Activated CD4-positive, alpha-beta T cell treated with anti-CD3 and anti-CD28 coated beads, Interleukin-2, Interleukin-4, amounts not matched to agents 100 ng/mL and 50 ng/mL, durations not matched to agents 16 hours and 8 hours (primary cell): ENCODE data around the gene MGLL.

Experiments used
- DNase-seq: peaks from one replicate; pipeline ENCODE4 v3.0.0-alpha.2; 2020; ENCODE audit warnings: low spot score

The MGLL gene

GRCh38 chr3:127740136-127740915 is 82.0 kb downstream of the MGLL start:
- no peak for DNase-seq

DNA sequence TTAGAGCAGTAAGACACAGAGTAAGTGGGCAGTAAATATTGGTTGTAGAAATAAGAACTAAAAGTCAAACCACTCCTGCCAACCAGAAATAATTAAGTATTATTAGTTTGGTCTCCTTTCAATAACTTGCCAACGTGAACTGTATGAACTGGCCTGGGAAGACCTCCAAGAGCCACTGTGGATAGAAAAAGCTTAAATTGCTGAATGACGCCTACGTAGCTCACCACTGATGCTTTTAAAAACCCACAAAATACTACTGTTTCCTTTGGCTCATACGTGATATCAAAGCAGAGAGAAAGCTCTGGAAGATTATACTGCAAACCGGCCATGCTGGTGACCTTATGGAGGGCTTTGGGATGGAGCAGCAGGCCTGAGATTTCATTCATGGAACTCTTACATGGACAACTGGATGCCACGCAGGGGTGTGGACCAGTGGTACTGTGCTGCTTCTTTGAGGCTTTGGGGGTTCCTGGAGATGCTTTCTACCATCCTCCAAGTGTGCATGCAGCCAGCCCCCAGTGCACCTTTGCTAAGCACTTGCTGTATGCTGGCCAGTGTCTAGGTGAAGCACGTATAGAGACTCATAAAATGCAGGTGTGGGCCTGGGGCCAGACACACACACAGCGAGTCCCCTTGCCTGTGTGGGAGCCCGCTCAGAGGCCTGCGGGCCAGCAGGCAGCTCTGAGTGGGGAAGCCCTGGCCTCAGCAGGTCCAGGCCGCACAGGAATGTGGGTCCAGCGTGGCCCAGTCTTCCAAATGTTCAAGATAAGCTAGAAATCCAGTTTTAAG is 82.8 kb downstream of the MGLL start:
- DNase-seq: no peak

GRCh38 chr3:127738192-127738840 is 84.0 kb downstream of the MGLL start:
- DNase-seq: no peak

- no peak for DNase-seq
Measured at GRCh38 chr3:127736801-127737539, 85.3 kb downstream of the MGLL start.

- DNase-seq: no peak
Measured at GRCh38 chr3:127735767-127736693, 86.3 kb downstream of the MGLL start.

GRCh38 chr3:127734754-127735473 is 87.4 kb downstream of the MGLL start:
- DNase-seq: no peak

- DNase-seq: no peak
Measured at GRCh38 chr3:127734181-127734720, 88.1 kb downstream of the MGLL start.

DNA sequence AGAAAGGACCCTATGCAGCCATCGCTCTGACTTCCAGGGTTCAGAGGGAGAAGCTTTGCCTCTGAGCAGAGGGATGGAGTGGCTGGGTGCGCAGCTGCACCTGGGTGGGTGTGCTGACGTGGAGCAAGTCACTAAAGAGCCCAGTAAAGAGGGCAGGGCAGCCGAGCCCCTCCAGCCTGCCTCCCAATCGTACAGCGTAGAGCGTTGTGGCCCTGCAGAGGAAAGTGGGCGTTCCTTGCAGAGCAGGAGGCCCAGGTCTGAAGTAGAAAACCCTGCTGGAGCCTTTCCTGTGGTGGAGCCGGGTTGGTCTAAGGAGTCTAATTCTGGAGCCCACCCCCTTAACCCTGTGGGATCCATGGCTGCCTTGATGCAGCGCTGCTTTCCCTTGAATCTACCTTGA is 88.5 kb downstream of the MGLL start:
- DNase-seq: no peak

DNA sequence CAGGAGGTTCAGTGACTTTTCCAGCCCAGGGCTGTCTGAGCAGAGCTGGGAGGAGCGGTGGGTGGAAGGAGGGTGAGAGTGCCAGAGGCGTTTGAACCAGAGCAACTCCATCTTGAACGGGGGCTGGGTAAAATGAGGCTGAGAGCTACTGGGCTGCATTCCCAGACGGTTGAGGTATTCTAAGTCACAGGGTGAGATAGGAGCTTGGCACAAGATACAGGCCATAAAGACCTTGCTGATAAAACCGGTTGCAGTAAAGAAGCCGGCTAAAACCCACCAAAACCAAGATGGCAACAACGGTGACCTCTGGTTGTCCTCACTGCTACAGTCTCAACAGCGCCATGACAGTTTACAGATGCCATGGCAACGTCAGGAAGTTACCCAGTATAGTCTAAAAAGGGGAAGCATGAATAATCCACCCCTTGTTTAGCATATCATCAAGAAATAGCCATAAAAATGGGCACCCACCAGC is 89.4 kb downstream of the MGLL start:
- DNase-seq: no peak

DNA sequence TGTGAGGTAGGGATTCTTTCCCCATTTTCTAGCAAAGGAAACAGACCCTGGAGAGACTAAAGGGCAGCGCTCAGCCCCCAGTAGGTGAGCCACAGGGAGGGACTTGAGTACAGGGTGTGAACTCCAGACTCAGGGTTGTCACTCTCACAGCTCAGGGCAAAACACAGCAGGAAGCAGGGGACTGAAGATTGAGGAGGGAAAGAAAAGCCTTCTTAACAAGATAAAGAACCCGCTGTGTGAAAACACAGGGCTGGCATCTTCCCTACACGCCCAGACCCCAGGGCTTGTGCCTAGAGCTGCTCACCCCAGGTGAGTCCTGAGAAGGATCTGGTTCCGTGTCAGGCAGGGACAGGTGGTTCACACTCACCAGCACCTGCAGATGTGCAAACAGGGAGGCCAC is 90.0 kb downstream of the MGLL start:
- no peak for DNase-seq

DNA sequence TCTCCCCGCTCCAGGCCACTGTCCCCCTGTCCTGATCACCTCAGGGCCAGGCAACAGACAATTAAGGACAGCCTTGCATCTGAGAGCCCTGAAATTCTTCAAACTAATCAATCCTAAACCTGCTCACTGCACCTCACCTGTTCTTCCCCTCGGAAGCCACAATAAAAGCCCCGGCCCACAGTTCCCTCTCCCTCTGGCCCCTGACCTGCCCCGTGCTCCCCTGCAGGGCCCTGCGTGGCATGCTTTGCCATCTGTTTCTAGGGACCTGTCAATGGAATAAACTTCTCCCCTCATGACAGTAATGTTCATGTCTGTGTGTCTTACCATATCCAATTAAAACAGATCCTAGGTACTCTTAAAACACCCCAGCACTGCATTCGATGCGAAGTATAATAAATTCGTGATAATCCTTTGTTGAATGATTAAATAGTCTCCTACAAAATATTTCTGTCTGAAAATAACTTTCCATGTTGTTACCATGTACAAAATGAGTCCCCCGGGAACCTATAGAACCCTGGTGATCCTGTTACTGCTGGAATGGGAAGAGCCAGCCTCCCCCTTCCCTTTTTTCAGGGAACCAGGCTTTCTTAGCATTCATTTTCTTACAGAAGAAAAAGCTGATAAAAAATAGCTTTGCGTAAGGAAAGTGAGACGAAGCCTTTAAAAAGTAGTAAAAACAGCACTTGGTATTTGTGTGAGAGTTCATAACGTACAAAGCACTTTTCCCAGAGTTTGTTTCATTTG is 90.6 kb downstream of the MGLL start:
- DNase-seq: no peak

- DNase-seq: no peak
Measured at GRCh38 chr3:127730666-127731295, 91.5 kb downstream of the MGLL start.

GRCh38 chr3:127730171-127730570 is 92.1 kb downstream of the MGLL start:
- no peak for DNase-seq

GRCh38 chr3:127729556-127730056 is 92.7 kb downstream of the MGLL start:
- no peak for DNase-seq

DNA sequence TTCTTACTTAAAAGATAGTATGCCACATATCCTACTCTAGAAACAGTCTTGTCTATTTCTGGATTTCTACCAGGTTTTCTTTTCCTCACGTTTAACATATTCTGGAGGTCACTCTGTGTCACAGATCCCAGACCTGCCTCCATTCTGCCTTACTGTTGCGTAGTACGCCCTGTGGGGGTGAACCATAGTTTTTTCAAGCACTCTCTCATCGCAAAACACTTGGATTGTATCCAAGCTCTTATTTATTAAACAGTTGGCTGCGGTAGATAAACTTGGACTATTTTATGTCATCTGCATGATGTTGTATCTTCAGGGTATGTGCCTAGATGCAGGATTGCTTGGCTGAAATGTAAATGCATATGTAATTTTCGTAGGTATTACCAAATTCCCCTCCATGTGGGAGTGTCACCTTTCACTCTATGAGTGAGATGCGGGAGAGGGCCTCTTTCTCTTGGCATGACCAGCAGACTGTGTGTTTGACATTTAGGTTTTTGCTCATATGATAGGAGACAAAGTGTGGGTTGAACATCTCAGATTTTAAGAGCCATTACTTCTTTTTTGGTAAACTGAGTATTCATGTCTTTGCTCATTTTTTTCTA is 93.8 kb downstream of the MGLL start:
- DNase-seq: no peak

DNA sequence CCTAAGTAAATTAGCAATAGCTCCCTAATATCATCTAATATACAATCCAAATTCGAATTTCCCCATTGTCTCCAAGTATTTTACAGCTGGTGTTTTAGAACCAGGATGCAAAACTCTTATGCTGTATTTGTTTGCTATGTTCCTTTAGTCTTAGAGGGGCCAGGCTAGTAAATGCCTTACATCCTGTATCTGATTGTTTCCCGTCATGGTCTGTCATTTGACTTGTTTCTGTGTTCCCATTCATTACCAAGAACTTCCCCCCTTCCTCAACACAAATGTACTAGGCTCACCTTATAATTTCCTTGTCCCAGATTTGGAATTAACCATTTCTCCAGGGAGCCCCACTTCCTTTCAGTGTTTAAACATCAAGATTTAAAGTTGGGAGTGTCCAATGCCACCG is 95.4 kb downstream of the MGLL start:
- no peak for DNase-seq

DNA sequence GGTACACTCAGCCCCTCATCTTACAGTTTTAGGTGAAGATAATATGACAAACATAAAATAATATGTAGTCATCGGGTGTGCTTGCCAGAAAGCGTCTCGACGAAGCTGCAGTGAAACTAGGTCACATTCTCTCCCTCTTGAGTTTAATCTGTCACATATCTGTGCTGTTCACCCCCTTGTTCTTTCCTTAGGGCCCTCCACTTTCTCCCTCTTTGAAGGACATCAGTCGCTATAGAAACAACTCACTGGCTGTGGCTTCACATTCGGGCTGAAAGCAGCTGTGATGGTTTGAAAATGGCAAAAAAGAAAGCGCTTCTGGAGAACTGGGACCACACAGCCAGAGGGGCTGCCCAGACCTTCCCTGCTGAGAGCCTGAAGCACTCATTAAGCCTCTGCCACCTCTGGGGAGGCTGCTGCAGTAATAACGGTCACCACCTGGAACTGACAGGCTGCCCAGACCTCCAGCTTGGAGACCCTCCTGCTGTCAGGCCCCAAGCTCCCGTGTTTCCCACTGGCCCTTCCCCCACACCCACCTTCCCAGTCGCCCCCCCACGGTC is 99.2 kb downstream of the MGLL start:
- DNase-seq: no peak
